ENCODE results near the gene MBP.
"Not testable (repeated sequence)": the region's sequence is repeated elsewhere in the genome, so short reads cannot be mapped to it uniquely, and the experiment has no call there.

Gene MBP

GRCh38 chr18:76970770-76971559 is 161.6 kb downstream of the MBP start:
- Histone ChIP-seq H3K4me3 (ENCODE audit: low read depth, low read length, poor library complexity, severe bottlenecking) (peak overlapping the region; percentile 14), H3K9ac (ENCODE audit: low read length) (peak overlapping the region; percentile 4; the same call in 1 of the 2 replicates), H4K20me1 (ENCODE audit: insufficient read depth, low read length) (no peaks in the 10 kb centered on the region), H3F3A (ENCODE audit: insufficient read depth, low read length) (no peaks in the 10 kb centered on the region; the same call in 1 of the 2 replicates), H2AFZ (ENCODE audit: low read length) (no peak overlapping the region), H3K9me3 (ENCODE audit: low read length) (0 out of 2 replicates have a peak, but pooled peaks cover 2% of the 10 kb centered on the region), H3K4me2 (ENCODE audit: low read length) (peak overlapping the region; percentile 40), H3K27ac (ENCODE audit: low read depth, low read length, poor library complexity, severe bottlenecking) (peak overlapping the region; percentile 72), H3K79me2 (ENCODE audit: insufficient read depth, low read length) (no peaks in the 10 kb centered on the region), H3K36me3 (ENCODE audit: insufficient read depth, low read length) (peaks cover 11% of the 10 kb centered on the region), H3K27me3 (ENCODE audit: insufficient read depth, low read length) (no peaks in the 10 kb centered on the region), H3K9me2 (ENCODE audit: low read depth, low read length) (no peaks in the 10 kb centered on the region), H3K4me1 (ENCODE audit: insufficient read depth, low read length, severe bottlenecking) (peaks cover 47% of the 10 kb centered on the region)
- TF ChIP-seq CTCF (IDR thresholded peaks at IDR 0.05; ENCODE audit: low read length) (no peak), EZH2 (IDR thresholded peaks at IDR 0.05; ENCODE audit: borderline replicate concordance, low read length) (no peak)

DNA sequence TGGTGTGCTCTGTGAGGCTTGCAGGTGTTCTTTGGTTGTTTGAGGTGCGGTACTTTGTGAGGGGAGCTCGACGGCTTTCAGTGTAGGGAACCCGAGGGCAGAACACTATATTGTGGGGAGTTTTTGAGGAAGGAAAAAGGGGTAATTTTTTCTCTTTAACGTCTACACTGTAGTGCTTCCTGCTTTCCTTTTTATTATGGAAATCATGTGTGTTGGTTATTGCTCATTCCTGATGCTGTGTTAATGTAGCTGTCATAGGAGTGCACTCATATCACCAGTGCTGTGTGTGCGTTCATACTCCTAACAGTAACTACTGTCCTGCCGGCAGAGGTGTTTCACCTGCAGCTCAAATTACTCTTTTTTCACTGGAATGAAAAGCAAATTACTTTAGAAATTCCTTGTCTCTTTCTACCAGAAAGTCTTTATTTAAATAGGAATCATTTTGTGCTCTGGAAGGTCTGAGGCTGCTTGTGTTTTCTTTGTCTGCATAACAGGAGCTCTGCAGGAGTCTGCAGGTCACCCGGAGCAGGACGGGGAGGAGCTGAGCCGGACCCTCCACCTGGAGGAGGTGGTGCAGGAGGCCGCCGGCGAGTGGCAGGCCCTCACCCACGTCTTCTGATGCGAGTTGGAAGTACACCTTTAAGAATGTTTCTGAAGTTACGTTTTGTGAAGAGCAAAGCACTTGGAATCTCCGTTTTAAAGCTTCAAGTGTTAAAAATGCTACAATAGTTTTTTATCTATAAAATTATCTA is 164.7 kb downstream of the MBP start:
- Histone ChIP-seq H4K20me1 (ENCODE audit: insufficient read depth, low read length) (no peaks in the 10 kb centered on the region), H3K9ac (ENCODE audit: low read length) (no peak overlapping the region), H3K27me3 (ENCODE audit: insufficient read depth, low read length) (no peaks in the 10 kb centered on the region), H3K4me2 (ENCODE audit: low read length) (no peak overlapping the region), H3K27ac (ENCODE audit: low read depth, low read length, poor library complexity, severe bottlenecking) (peak overlapping the region; percentile 60), H3K4me3 (ENCODE audit: low read depth, low read length, poor library complexity, severe bottlenecking) (no peak overlapping the region), H3K4me1 (ENCODE audit: insufficient read depth, low read length, severe bottlenecking) (peaks cover 52% of the 10 kb centered on the region), H2AFZ (ENCODE audit: low read length) (no peak overlapping the region), H3K36me3 (ENCODE audit: insufficient read depth, low read length) (peaks cover 26% of the 10 kb centered on the region), H3K9me3 (ENCODE audit: low read length) (0 out of 2 replicates have a peak, but pooled peaks cover 2% of the 10 kb centered on the region), H3K9me2 (ENCODE audit: low read depth, low read length) (no peaks in the 10 kb centered on the region), H3K79me2 (ENCODE audit: insufficient read depth, low read length) (no peaks in the 10 kb centered on the region), H3F3A (ENCODE audit: insufficient read depth, low read length) (no peaks in the 10 kb centered on the region; the same call in 1 of the 2 replicates)
- no peak for TF ChIP-seq EZH2 (IDR thresholded peaks at IDR 0.05; ENCODE audit: borderline replicate concordance, low read length)
- no peak for TF ChIP-seq CTCF (IDR thresholded peaks at IDR 0.05; ENCODE audit: low read length)

GRCh38 chr18:76967299-76967698 is 165.3 kb downstream of the MBP start:
- H3K9ac ChIP-seq (ENCODE audit: low read length); H3K4me2 ChIP-seq (ENCODE audit: low read length); H4K20me1 ChIP-seq (ENCODE audit: insufficient read depth, low read length); H3K79me2 ChIP-seq (ENCODE audit: insufficient read depth, low read length); H2AFZ ChIP-seq (ENCODE audit: low read length); H3K4me3 ChIP-seq (ENCODE audit: low read depth, low read length, poor library complexity, severe bottlenecking); H3K9me3 ChIP-seq (ENCODE audit: low read length); H3K9me2 ChIP-seq (ENCODE audit: low read depth, low read length); H3K27me3 ChIP-seq (ENCODE audit: insufficient read depth, low read length); H3F3A ChIP-seq (ENCODE audit: insufficient read depth, low read length): not testable (repeated sequence)
- peaks cover 31% of the 10 kb centered on the region for H3K36me3 ChIP-seq (ENCODE audit: insufficient read depth, low read length)
- peaks cover 52% of the 10 kb centered on the region for H3K4me1 ChIP-seq (ENCODE audit: insufficient read depth, low read length, severe bottlenecking)
- peak overlapping the region; percentile 60 for H3K27ac ChIP-seq (ENCODE audit: low read depth, low read length, poor library complexity, severe bottlenecking)
